ENCODE results near the gene INIP. TPM values are rescaled to one million over a fixed set of nuclear protein-coding genes. Genes with fewer than 3 reads are reported as not detected.

The INIP gene
- total and polyA plus RNA-seq, 2 of the 13 experiments (the other 11 are each of a cell fraction or from before 2014, with no cell fraction given), result 13.6 to 28.6 TPM

- TF ChIP-seq ZBTB40 (IDR thresholded peaks at IDR 0.05) (no peak), ZBTB40 (CRISPR knock-in tag; IDR thresholded peaks at IDR 0.05) (peak; percentile 49; the same call in 1 of the 2 replicates), HNRNPLL (IDR thresholded peaks at IDR 0.05; ENCODE audit: low read depth, low read length, poor library complexity, severe bottlenecking) (peak; percentile 56), ZFY (CRISPR knock-in tag; IDR thresholded peaks at IDR 0.05) (peak; percentile 31; the same call in 1 of the 2 replicates), ZNF350 (CRISPR knock-in tag; IDR thresholded peaks at IDR 0.05; ENCODE audit: borderline replicate concordance, low read depth) (peak; percentile 42), FOXO4 (CRISPR knock-in tag; conservative IDR thresholded peaks at IDR 0.05) (0 out of 2 replicates have a peak, but pooled peaks have one; percentile 71), TMF1 (CRISPR knock-in tag; IDR thresholded peaks at IDR 0.05; ENCODE audit: low read depth) (no peak), SNAPC4 (CRISPR knock-in tag; IDR thresholded peaks at IDR 0.05) (no peak), RARA (CRISPR knock-in tag; IDR thresholded peaks at IDR 0.05) (peak; percentile 16; the same call in 1 of the 2 replicates), SALL1 (CRISPR knock-in tag; IDR thresholded peaks at IDR 0.05) (peak; percentile 41; the same call in 1 of the 2 replicates), ZNF224 (CRISPR knock-in tag; IDR thresholded peaks at IDR 0.05) (0 out of 2 replicates have a peak, but pooled peaks have one; percentile 63)
Observed at GRCh38 chr9:112751056-112751795, 33.3 kb upstream of the INIP start (continued).
